Progenitor cell of endocrine pancreas (in vitro differentiated cells): ENCODE results near the gene CACNA1B. TPM values are rescaled to one million over a fixed set of nuclear protein-coding genes. Genes with fewer than 3 reads are reported as not detected.
"Not testable (repeated sequence)": the region's sequence is repeated elsewhere in the genome, so short reads cannot be mapped to it uniquely, and the experiment has no call there.

ENCODE experiments used
- DNase-seq: peaks from one replicate; pipeline ENCODE4 v3.0.0; 2021; ENCODE audit warnings: low spot score; ENCODE audit not compliant: unreplicated experiment
- H3K27ac Mint-ChIP-seq: 2 replicates; pipeline ENCODE4 v1.8.0; 2021; ENCODE audit warnings: mild to moderate bottlenecking, moderate library complexity, mixed read lengths
- H3K27me3 Mint-ChIP-seq: 2 replicates; pipeline ENCODE4 v1.8.0; 2021; ENCODE audit warnings: mixed read lengths
- H3K36me3 Mint-ChIP-seq: 2 replicates; pipeline ENCODE4 v1.8.0; 2022; ENCODE audit warnings: mixed read lengths; ENCODE audit not compliant: insufficient read depth
- H3K4me1 Mint-ChIP-seq: 2 replicates; pipeline ENCODE4 v1.8.0; 2021; ENCODE audit warnings: low read depth, mixed read lengths
- H3K4me3 Mint-ChIP-seq: 2 replicates; pipeline ENCODE4 v1.8.0; 2021; ENCODE audit warnings: low read depth, mild to moderate bottlenecking, moderate library complexity, mixed read lengths
- H3K9me3 Mint-ChIP-seq: 2 replicates; pipeline ENCODE4 v1.8.0; 2021; ENCODE audit warnings: low read depth, mixed read lengths
- total RNA-seq: library from RNA; stranded (reverse); gene quantifications from 2 replicates; pipeline ENCODE4 v1.2.1, GENCODE V29; 2021
- TF ChIP-seq, protein P1 (sequence below): fragments of 200-600 bp; sonication (generic); IDR thresholded peaks from one replicate; pipeline ENCODE4 v1.5.0; 2021; ENCODE audit warnings: antibody characterized with exemption, mild to moderate bottlenecking; ENCODE audit not compliant: unreplicated experiment

Gene CACNA1B
- total RNA-seq, 1 donor from 2014 or later: 2.4 TPM

DNA sequence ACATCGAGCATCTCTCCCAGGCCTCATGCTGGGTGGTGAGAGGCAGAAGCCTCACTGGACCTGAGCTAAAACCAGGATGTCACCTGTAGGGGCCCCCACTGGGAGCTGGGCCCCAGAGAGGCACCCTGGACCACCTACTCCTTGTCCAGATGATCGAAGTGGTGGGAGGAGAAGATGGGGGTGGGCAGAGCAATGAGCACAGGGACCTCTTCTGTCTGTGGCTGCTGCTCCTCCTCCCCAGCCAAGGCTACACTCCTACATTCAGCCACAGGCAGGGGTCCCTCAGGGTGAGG is 227.5 kb downstream of the CACNA1B start:
- no peaks in the 10 kb centered on the region for H3K9me3 Mint-ChIP-seq
- H3K4me1 Mint-ChIP-seq: no peaks in the 10 kb centered on the region
- H3K27me3 Mint-ChIP-seq: no peaks in the 10 kb centered on the region
- TF ChIP-seq, protein P1, sequence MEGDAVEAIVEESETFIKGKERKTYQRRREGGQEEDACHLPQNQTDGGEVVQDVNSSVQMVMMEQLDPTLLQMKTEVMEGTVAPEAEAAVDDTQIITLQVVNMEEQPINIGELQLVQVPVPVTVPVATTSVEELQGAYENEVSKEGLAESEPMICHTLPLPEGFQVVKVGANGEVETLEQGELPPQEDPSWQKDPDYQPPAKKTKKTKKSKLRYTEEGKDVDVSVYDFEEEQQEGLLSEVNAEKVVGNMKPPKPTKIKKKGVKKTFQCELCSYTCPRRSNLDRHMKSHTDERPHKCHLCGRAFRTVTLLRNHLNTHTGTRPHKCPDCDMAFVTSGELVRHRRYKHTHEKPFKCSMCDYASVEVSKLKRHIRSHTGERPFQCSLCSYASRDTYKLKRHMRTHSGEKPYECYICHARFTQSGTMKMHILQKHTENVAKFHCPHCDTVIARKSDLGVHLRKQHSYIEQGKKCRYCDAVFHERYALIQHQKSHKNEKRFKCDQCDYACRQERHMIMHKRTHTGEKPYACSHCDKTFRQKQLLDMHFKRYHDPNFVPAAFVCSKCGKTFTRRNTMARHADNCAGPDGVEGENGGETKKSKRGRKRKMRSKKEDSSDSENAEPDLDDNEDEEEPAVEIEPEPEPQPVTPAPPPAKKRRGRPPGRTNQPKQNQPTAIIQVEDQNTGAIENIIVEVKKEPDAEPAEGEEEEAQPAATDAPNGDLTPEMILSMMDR: no peak
- no peaks in the 10 kb centered on the region for H3K36me3 Mint-ChIP-seq
- no peak overlapping the region for H3K4me3 Mint-ChIP-seq
- H3K27ac Mint-ChIP-seq: no peak overlapping the region
- DNase-seq: no peak

DNA sequence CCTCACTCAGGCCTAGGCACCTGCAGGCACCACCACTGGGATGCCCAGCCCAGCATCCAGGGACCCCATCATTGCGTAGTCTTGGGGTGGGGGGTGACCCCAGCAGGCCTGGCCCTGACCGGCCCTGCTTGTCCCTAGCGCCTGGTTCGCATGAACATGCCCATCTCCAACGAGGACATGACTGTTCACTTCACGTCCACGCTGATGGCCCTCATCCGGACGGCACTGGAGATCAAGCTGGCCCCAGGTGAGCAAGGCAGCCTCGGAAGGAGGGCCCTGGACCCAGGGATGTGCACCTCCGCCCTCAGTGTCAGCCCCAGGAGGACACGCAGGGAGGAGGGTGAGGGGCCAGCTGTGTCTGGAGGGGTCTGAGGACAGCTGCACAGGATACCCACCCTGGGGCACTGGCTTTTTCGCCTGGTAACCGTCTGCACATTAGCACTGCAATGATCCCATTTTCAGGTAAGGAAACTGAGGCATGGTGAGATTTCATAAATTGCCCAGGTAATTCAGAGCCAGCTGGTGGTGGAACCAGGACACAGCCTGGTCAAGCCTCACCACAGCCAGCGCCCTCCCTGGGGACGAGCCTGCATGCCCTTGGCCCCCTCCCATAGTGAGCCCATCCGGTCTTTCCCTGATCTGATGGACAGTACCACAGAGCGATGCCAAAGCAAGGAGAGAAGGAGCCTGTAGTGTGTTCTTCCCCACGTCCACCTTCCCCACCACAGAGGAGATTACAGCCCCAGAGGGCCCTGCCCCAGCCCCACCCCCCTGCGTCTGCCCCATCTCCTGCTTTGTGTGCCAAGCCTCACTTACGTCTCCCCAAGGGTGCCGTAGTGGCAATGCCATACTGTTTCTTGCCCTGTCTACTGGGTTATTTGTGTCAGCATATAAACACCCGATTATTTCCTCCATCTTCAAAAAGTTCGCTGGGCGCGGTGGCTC is 228.3 kb downstream of the CACNA1B start:
- Mint-ChIP-seq H3K9me3 (peaks cover 4% of the 10 kb centered on the region), H3K4me3 (no peak overlapping the region), H3K4me1 (no peaks in the 10 kb centered on the region), H3K27ac (no peak overlapping the region), H3K36me3 (no peaks in the 10 kb centered on the region), H3K27me3 (no peaks in the 10 kb centered on the region)
- no peak for DNase-seq
- TF ChIP-seq, protein P1: no peak

DNA sequence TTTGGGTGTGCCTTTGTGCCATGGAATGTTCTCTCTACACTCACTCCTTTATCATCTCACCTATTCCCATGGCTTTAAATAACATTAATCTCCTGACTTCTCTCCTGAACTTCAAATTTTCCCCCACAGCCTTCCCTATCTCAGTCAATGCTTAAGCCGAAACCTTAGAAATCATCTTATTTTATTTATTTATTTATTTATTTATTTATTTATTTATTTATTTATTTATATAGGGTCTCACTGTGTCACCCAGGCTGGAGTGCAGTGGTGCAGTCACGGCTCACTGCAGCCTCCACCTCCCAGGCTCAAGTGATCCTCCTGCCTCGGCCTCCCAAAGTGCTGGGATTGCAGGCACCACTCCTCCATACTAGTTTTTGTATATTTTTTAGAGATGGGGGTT is 229.5 kb downstream of the CACNA1B start:
- not testable (repeated sequence) for H3K27me3 Mint-ChIP-seq, H3K36me3 Mint-ChIP-seq, DNase-seq, H3K4me1 Mint-ChIP-seq, H3K27ac Mint-ChIP-seq, H3K4me3 Mint-ChIP-seq, H3K9me3 Mint-ChIP-seq

DNA sequence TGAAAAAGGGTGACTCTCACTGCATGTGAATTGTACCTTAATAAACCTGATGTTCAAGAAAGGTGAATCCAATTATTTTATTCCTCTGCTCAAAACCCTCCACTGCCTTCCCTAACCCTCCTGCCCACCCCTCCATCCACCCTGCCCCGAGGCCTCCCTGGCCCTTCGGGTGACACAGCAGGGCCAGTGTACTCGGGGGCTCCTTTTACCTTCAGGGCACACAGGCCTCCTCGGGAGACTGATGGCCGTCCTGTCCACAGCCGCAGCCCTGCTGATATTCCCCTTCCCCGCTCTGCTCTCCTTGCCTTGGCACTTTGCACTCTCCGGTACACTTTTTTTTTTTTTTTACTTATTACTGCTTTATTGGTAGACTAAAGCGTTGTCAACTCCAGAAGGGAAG is 234.0 kb downstream of the CACNA1B start:
- Mint-ChIP-seq H3K9me3 (peaks cover 13% of the 10 kb centered on the region), H3K4me3 (no peak overlapping the region), H3K36me3 (no peaks in the 10 kb centered on the region), H3K27me3 (no peaks in the 10 kb centered on the region), H3K27ac (no peak overlapping the region), H3K4me1 (no peaks in the 10 kb centered on the region)
- no peak for DNase-seq
- TF ChIP-seq, protein P1: no peak

DNA sequence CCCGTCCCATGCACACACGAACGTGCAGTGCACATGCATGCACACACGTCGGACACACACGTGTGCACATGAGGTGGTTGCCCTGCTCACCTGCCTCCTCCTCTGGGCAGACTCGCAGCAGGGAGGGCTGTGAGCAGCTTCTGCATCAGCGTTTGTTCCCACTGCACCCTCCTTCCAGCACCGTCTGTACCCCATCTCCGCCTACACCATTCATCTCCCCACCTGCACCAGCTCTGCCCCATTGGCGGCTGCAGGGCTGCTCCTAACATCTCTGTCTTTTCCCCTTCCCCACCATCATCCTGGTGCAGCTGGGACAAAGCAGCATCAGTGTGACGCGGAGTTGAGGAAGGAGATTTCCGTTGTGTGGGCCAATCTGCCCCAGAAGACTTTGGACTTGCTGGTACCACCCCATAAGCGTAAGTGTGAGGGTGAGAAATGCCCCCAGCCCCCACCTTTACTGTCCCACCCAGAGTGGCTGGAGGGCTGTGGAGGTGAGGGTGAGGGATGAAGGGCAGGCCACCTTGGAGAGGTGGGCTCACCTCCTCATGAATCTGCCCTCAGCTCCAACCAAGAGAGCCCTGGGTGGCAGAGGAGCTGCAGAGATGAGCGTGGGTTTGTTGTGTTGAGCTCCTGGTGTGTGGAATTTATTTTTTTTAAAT is 234.6 kb downstream of the CACNA1B start:
- H3K27ac Mint-ChIP-seq: no peak overlapping the region
- no peaks in the 10 kb centered on the region for H3K36me3 Mint-ChIP-seq
- no peaks in the 10 kb centered on the region for H3K4me1 Mint-ChIP-seq
- TF ChIP-seq, protein P1: no peak
- H3K4me3 Mint-ChIP-seq: no peak overlapping the region
- no peak for DNase-seq
- no peaks in the 10 kb centered on the region for H3K27me3 Mint-ChIP-seq
- peaks cover 13% of the 10 kb centered on the region for H3K9me3 Mint-ChIP-seq
